Heart left ventricle (tissue), 16 donors: ENCODE data around the gene ADGRL3. TPM values are rescaled to one million over a fixed set of nuclear protein-coding genes. Genes with fewer than 3 reads are reported as not detected.
A peak's percentile ranks its signal among the peaks of the same experiment; 100 is the strongest.

Source experiments
- ATAC-seq, 4 donors: fragments of 200-7000 bp; cut with Tn5 transposase; one replicate each; pipeline ENCODE4 v1.9.1; 2020 to 2022; ENCODE audit warnings: moderate library complexity in 4 of 4, mild to moderate bottlenecking in 3 of 4, moderate number of reproducible peaks in 1 of 4
- DNase-seq, 5 donors: peaks; one replicate each; pipeline ENCODE4 v3.0.0-alpha.2; 2020
- H3K27ac ChIP-seq, 12 donors: fragments of 200-600 bp; sonication (generic) in 4 of 12; one replicate each; pipeline versions ENCODE4 v1.5.0 to v1.8.0; 2016 to 2022; ENCODE audit warnings: mild to moderate bottlenecking in 2 of 12
- H3K27me3 ChIP-seq, 9 donors: fragments of 200-600 bp; sonication (generic) in 2 of 9; one replicate each; pipeline versions ENCODE4 v1.5.1 to v1.8.0; 2016 to 2022; ENCODE audit warnings: mild to moderate bottlenecking in 3 of 9
- H3K36me3 ChIP-seq, 9 donors: fragments of 200-600 bp; sonication (generic) in 2 of 9; one replicate each; pipeline versions ENCODE4 v1.5.0 to v1.8.0; 2018 to 2022; ENCODE audit warnings: mild to moderate bottlenecking in 2 of 9
- H3K4me1 ChIP-seq, 12 donors: fragments of 200-600 bp; sonication (generic) in 4 of 12; one replicate each; pipeline versions ENCODE4 v1.5.0 to v1.8.0; 2016 to 2022; ENCODE audit warnings: mild to moderate bottlenecking in 3 of 12
- H3K4me3 ChIP-seq, 12 donors: fragments of 200-600 bp; sonication (generic) in 4 of 12; one replicate each; pipeline versions ENCODE4 v1.5.0 to v1.8.0; 2017 to 2022; ENCODE audit warnings: mild to moderate bottlenecking in 9 of 12, moderate library complexity in 4 of 12
- H3K9me3 ChIP-seq, 12 donors: fragments of 200-600 bp; sonication (generic) in 4 of 12; one replicate each; pipeline versions ENCODE4 v1.5.0 to v1.8.0; 2016 to 2022; ENCODE audit warnings: mild to moderate bottlenecking in 1 of 12
- POLR2A ChIP-seq, 2 donors: fragments of 450-650 bp; IDR thresholded peaks; one replicate each; pipeline ENCODE4 v1.6.1; 2017; ENCODE audit warnings: antibody characterized with exemption in 2 of 2, mild to moderate bottlenecking in 2 of 2, moderate library complexity in 2 of 2
- WGBS, 4 donors: extraction: QIAGEN DNeasy Blood & Tissue Kit in 2 of 4; methylation state at CpG; one replicate each; pipeline versions ENCODE4 v1.1.5 to v1.1.7; 2013 to 2018; 5-methylcytosine and 5-hydroxymethylcytosine counted together
- intact Hi-C, 10 donors: fragments of 100-400 bp; cut with DNase I; formaldehyde crosslinking; loops; one replicate each; pipeline versions ENCODE4 v1.11.1 to v1.14.2; 2022
- polyA plus RNA-seq, 2 donors: library from polyadenylated mRNA; stranded (reverse); fragments of 200-250 nt; gene quantifications; one replicate each; pipeline ENCODE4 v1.2.3, GENCODE V29; 2013
- total RNA-seq, 9 donors: library from RNA; depleted of rRNA in 2 of 9; stranded (reverse); fragments of >200 nt in 2 of 9; fragmentation: NEBNext Ultra II Directional in 3 of 9; extraction: Animal tissue kit (Norgen Biotek cat#: 25700) in 3 of 9; gene quantifications; one replicate each; pipeline versions ENCODE4 v1.1.0 to v1.2.4, GENCODE V29; 2016 to 2023
- TF ChIP-seq, protein P1 (sequence below), 12 donors: fragments of 200-600 bp; sonication (generic) in 4 of 12; IDR thresholded peaks; one replicate each; pipeline versions ENCODE4 v1.5.0 to v1.8.0; 2018 to 2022; ENCODE audit warnings: antibody characterized with exemption in 12 of 12, mild to moderate bottlenecking in 5 of 12
- donor health status: ischemic (EF 13 %, LVEDD 7.1; RV severe dilation, severe dysfunction).
- donor health status: healthy with polysubstance abuse.
- donor health status: DM: no; HTN: yes; CAD: no.
- donor health status: DM: no; HTN: no; CAD: no.
- donor health status: ischemic (EF 25% LVEDD 6.9; RV normal size, moderate dysfunction).
- donor health status: ischemic (EF 25% LVEDD 5.7; RV mildly dilated, moderate dysfunction).
- donor health status: healthy.
- donor health status: DM: yes; HTN: yes; CAD: no.
- donor health status: ischemic (EF 35%, LVEDD 5.7; RV mildly dilated, moderate dysfunction).
- donor health status: nonischemic (EF 11% LVEDD 7.7; RV severe dilation, severe dysfunction).
- donor health status: DM: yes; HTN: yes; CAD: no.
- donor health status: PGD.
- donor health status: ischemic (EF 29% LVEDD 5.4; RV normal size, mild dysfunction).
- donor health status: nonischemic (EF 23%, LVEDD 6.1; RV moderate dilation, normal function).

The ADGRL3 gene
- total and polyA plus RNA-seq, 11 donors = 0.84 to 24.4 (median 7.6) TPM

- DNase-seq (no peak), ATAC-seq (no peak)
- Histone ChIP-seq H3K27ac (no peak overlapping the region), H3K27me3 (no peaks in the 10 kb centered on the region), H3K4me3 (no peak overlapping the region), H3K9me3 (no peaks in the 10 kb centered on the region), H3K4me1 (no peaks in the 10 kb centered on the region), H3K36me3 (no peaks in the 10 kb centered on the region)
- TF ChIP-seq, protein P1, sequence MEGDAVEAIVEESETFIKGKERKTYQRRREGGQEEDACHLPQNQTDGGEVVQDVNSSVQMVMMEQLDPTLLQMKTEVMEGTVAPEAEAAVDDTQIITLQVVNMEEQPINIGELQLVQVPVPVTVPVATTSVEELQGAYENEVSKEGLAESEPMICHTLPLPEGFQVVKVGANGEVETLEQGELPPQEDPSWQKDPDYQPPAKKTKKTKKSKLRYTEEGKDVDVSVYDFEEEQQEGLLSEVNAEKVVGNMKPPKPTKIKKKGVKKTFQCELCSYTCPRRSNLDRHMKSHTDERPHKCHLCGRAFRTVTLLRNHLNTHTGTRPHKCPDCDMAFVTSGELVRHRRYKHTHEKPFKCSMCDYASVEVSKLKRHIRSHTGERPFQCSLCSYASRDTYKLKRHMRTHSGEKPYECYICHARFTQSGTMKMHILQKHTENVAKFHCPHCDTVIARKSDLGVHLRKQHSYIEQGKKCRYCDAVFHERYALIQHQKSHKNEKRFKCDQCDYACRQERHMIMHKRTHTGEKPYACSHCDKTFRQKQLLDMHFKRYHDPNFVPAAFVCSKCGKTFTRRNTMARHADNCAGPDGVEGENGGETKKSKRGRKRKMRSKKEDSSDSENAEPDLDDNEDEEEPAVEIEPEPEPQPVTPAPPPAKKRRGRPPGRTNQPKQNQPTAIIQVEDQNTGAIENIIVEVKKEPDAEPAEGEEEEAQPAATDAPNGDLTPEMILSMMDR (IDR thresholded peaks at IDR 0.05) = no peak
- no peak for TF ChIP-seq POLR2A (IDR thresholded peaks at IDR 0.05)
- intact Hi-C loops = no loop called here
- WGBS, 4 donors = 88 to 100% (median 93%) methylated on average over 1 of the region's 1 CpG
Measured at GRCh38 chr4:61693520-61693919, 493.4 kb downstream of the ADGRL3 start.

- Histone ChIP-seq H3K4me3 (no peak overlapping the region), H3K27ac (no peak overlapping the region), H3K9me3 (no peaks in the 10 kb centered on the region), H3K4me1 (no peaks in the 10 kb centered on the region), H3K36me3 (no peaks in the 10 kb centered on the region), H3K27me3 (no peaks in the 10 kb centered on the region)
- peak in 2 of 4 donors; percentile 16 to 68 for ATAC-seq
- intact Hi-C loops = no loop called here
- WGBS, 4 donors = 57 to 69% (median 65%) methylated on average over 4 of the region's 4 CpGs
- TF ChIP-seq POLR2A (IDR thresholded peaks at IDR 0.05) = no peak
- TF ChIP-seq, protein P1 (IDR thresholded peaks at IDR 0.05) = no peak
- no peak for DNase-seq
Measured at GRCh38 chr4:61714387-61714911, 514.3 kb downstream of the ADGRL3 start.

DNA sequence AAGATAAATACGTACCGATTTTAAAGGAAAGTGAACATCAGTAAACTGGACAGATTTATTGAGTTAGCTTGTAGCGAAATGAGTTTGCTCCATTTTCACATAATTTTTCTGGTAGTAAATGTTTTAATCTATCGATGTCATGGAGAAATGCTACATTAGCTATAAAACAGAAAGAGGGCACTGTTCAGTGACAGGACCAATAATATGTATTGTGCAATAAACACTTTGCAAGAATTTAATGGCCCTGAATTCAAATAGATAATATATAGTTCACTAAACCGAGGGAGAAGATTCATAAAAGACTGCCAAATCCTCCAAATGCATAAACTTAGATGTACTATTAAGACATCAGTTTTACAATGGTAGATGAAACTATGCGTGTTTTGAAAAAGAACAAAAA is 516.3 kb downstream of the ADGRL3 start:
- no peaks in the 10 kb centered on the region for H3K36me3 ChIP-seq
- DNase-seq (no peak), ATAC-seq (no peak)
- H3K9me3 ChIP-seq = no peaks in the 10 kb centered on the region
- no peaks in the 10 kb centered on the region for H3K27me3 ChIP-seq
- intact Hi-C loops = no loop called here
- H3K27ac ChIP-seq = no peak overlapping the region
- no peak for TF ChIP-seq POLR2A (IDR thresholded peaks at IDR 0.05)
- TF ChIP-seq, protein P1 (IDR thresholded peaks at IDR 0.05) = no peak
- H3K4me1 ChIP-seq = no peaks in the 10 kb centered on the region
- 87 to 91% (median 87%) methylated on average over 6 of the region's 6 CpGs for WGBS, 4 donors
- no peak overlapping the region for H3K4me3 ChIP-seq

DNA sequence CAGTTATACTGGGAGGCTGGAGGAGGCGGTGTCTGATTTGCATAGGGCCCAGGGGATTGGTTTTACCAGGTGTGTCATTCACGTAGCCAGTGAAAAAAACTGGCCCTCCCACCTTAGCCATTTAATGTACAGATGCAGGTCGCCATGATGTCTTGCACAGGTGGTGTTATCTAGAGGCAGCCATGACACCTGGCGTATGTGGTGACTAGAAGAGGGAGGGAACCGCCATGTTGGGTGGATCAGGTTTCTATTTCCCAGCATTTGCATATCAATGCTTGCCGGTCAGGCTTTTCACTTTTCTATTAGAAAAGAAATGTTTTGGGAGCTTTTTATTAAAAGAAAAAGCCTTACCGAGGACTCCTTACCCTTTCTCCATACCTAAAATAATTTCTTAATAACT is 523.4 kb downstream of the ADGRL3 start:
- H3K27me3 ChIP-seq = no peaks in the 10 kb centered on the region
- no peak overlapping the region for H3K4me3 ChIP-seq
- no peaks in the 10 kb centered on the region for H3K9me3 ChIP-seq
- no peaks in the 10 kb centered on the region for H3K4me1 ChIP-seq
- H3K27ac ChIP-seq = no peak overlapping the region
- 85 to 92% (median 91%) methylated on average over 7 of the region's 7 CpGs for WGBS, 4 donors
- ATAC-seq (no peak), DNase-seq (no peak)
- no peak for TF ChIP-seq POLR2A (IDR thresholded peaks at IDR 0.05)
- TF ChIP-seq, protein P1 (IDR thresholded peaks at IDR 0.05) = no peak
- intact Hi-C loops = no loop called here
- no peaks in the 10 kb centered on the region for H3K36me3 ChIP-seq
